NB4 (cell line): ENCODE results near the gene ATP11A.

ENCODE experiments used
- POLR2A ChIP-seq: IDR thresholded peaks from 2 replicates; pipeline ENCODE4 v1.6.1; 2011; ENCODE audit warnings: mild to moderate bottlenecking; ENCODE audit not compliant: insufficient read length; ENCODE audit errors: extremely low read depth
- TF ChIP-seq, protein P1 (sequence below): IDR thresholded peaks from 2 replicates; pipeline ENCODE4 v1.6.1; 2011; ENCODE audit warnings: low read depth, low read length
- TF ChIP-seq, protein P2 (sequence below): IDR thresholded peaks from one replicate; pipeline ENCODE4 v1.5.1; 2012; ENCODE audit warnings: low read depth, low read length

DNA sequence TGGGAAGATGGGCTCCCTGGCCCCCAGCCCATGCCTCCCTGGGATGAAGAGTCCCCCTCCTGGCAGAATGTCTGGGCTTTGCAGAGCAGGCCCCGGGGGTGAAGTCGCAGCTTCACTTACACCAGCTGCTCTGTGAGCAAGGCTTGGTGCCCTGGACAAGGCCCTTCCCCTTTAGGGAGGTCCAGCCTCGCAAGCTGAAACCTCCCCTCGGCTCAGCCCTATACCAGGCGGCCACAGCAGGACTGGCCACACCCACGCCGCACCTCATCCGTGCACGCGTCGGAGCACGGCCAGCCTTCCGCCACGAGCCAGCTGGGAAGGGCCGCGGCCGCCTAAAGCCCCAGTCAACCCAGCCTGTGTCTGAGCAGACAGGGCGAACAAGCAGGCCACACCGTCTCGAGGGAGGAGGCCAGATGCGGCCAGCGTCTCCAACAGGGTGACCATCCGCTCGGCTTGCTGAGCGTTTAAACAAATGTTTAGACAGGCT is 196.0 kb downstream of the ATP11A start:
- TF ChIP-seq, protein P1, sequence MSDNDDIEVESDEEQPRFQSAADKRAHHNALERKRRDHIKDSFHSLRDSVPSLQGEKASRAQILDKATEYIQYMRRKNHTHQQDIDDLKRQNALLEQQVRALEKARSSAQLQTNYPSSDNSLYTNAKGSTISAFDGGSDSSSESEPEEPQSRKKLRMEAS, result no peak
- TF ChIP-seq, protein P2, sequence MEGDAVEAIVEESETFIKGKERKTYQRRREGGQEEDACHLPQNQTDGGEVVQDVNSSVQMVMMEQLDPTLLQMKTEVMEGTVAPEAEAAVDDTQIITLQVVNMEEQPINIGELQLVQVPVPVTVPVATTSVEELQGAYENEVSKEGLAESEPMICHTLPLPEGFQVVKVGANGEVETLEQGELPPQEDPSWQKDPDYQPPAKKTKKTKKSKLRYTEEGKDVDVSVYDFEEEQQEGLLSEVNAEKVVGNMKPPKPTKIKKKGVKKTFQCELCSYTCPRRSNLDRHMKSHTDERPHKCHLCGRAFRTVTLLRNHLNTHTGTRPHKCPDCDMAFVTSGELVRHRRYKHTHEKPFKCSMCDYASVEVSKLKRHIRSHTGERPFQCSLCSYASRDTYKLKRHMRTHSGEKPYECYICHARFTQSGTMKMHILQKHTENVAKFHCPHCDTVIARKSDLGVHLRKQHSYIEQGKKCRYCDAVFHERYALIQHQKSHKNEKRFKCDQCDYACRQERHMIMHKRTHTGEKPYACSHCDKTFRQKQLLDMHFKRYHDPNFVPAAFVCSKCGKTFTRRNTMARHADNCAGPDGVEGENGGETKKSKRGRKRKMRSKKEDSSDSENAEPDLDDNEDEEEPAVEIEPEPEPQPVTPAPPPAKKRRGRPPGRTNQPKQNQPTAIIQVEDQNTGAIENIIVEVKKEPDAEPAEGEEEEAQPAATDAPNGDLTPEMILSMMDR, result no peak
- TF ChIP-seq POLR2A, result no peak
